Gastroesophageal sphincter (tissue), 2 donors: ENCODE results near the gene KIF2C.

Source experiments
- POLR2A ChIP-seq, 2 donors: fragments of 450-650 bp; IDR thresholded peaks; one replicate each; pipeline ENCODE4 v1.6.1; 2017; ENCODE audit warnings: antibody characterized with exemption in 2 of 2, mild to moderate bottlenecking in 2 of 2, moderate library complexity in 1 of 2
- POLR2AphosphoS5 ChIP-seq: sonication (generic); formaldehyde crosslinking; IDR thresholded peaks from one replicate; pipeline ENCODE4 v1.6.1; 2017; ENCODE audit warnings: antibody characterized with exemption

- TF ChIP-seq POLR2AphosphoS5: no peak
- no peak for TF ChIP-seq POLR2A (IDR thresholded peaks at IDR 0.05)
These were observed 3.6 kb upstream of the KIF2C start for GRCh38 chr1:44735992-44736391.
